K562 (cell line): ENCODE results near the gene PDK3. TPM values are rescaled to one million over a fixed set of nuclear protein-coding genes. Genes with fewer than 3 reads are reported as not detected.

Experiments used
- ATF1 ChIP-seq, 2 experiments: fragments of 450-650 bp in 1 of 2; IDR thresholded peaks; 2 replicates each; pipeline ENCODE4 v1.6.1; 2016; ENCODE audit warnings: missing compliant biosample characterization in 1 of 2, missing genetic modification characterization in 1 of 2
- ATF7 ChIP-seq: fragments of 450-650 bp; IDR thresholded peaks from 2 replicates; pipeline ENCODE4 v1.7.1; 2014; ENCODE audit warnings: mild to moderate bottlenecking, moderate library complexity
- CCNT2 ChIP-seq: IDR thresholded peaks from 2 replicates; pipeline ENCODE4 v1.6.1; 2011; ENCODE audit warnings: borderline replicate concordance, low read depth, mild to moderate bottlenecking, moderate library complexity, mixed read lengths, low read length; ENCODE audit not compliant: insufficient read length; ENCODE audit errors: extremely low read depth
- CXXC5 ChIP-seq: fragments of 250-450 bp; sonication (Bioruptor Pico); IDR thresholded peaks from 2 replicates; pipeline ENCODE4 v1.8.0; 2022; ENCODE audit warnings: inconsistent platforms, mild to moderate bottlenecking, moderate library complexity
- HMGN3 ChIP-seq: IDR thresholded peaks from 2 replicates; pipeline ENCODE4 v1.6.1; 2011; ENCODE audit warnings: borderline replicate concordance, low read depth, mild to moderate bottlenecking, mixed read lengths, low read length; ENCODE audit not compliant: insufficient read length; ENCODE audit errors: extremely low read depth
- KAT7 ChIP-seq: sonication (generic); formaldehyde crosslinking; IDR thresholded peaks from 2 replicates; pipeline ENCODE4 v1.8.0; 2022; ENCODE audit warnings: missing genetic modification reagents, mild to moderate bottlenecking, borderline replicate concordance
- KDM1A ChIP-seq, 2 experiments: fragments of 450-650 bp; IDR thresholded peaks; 2 replicates each; pipeline ENCODE4 v1.6.1; 2016; ENCODE audit warnings: mild to moderate bottlenecking in 2 of 2
- MTA1 ChIP-seq: fragments of 450-650 bp; IDR thresholded peaks from 2 replicates; pipeline ENCODE4 v1.6.1; 2017; ENCODE audit warnings: borderline replicate concordance
- MTA3 ChIP-seq: fragments of 450-650 bp; formaldehyde crosslinking; IDR thresholded peaks from 2 replicates; pipeline ENCODE4 v1.6.1; 2017; ENCODE audit warnings: mild to moderate bottlenecking, borderline replicate concordance
- NR2C2 ChIP-seq, 2 experiments: fragments of 200-800 bp in 1 of 2; sonication (Bioruptor generic) in 1 of 2; sonication (generic) in 1 of 2; formaldehyde crosslinking in 1 of 2; IDR thresholded peaks; 2 replicates each; pipeline versions ENCODE4 v1.6.1 to v1.8.0; 2016 to 2022; ENCODE audit warnings: mild to moderate bottlenecking in 1 of 2, missing compliant biosample characterization in 1 of 2, missing genetic modification characterization in 1 of 2, missing genetic modification reagents in 1 of 2
- NRF1 ChIP-seq, 2 experiments: fragments of 450-650 bp; IDR thresholded peaks in 1 of 2; conservative IDR thresholded peaks in 1 of 2; 2 replicates each; pipeline ENCODE4 v1.6.1; 2014; ENCODE audit warnings: mild to moderate bottlenecking in 2 of 2
- PCBP2 ChIP-seq: fragments of 200-400 bp; formaldehyde crosslinking; IDR thresholded peaks from 2 replicates; pipeline ENCODE4 v1.6.1; 2018; ENCODE audit warnings: low read length, low read depth, mild to moderate bottlenecking, moderate library complexity; ENCODE audit not compliant: poor library complexity, severe bottlenecking
- RBM34 ChIP-seq: fragments of 200-400 bp; formaldehyde crosslinking; IDR thresholded peaks from 2 replicates; pipeline ENCODE4 v1.6.1; 2018; ENCODE audit warnings: low read length, borderline replicate concordance; ENCODE audit not compliant: insufficient read depth
- SIN3B ChIP-seq: fragments of 450-650 bp; IDR thresholded peaks from 2 replicates; pipeline ENCODE4 v1.6.1; 2017; ENCODE audit warnings: low read depth, mild to moderate bottlenecking, moderate library complexity
- TAL1 ChIP-seq: fragments of 450-650 bp; IDR thresholded peaks from 2 replicates; pipeline ENCODE4 v1.6.1; 2016; ENCODE audit warnings: mild to moderate bottlenecking
- TGIF2 ChIP-seq: sonication (generic); formaldehyde crosslinking; IDR thresholded peaks from 2 replicates; pipeline ENCODE4 v1.8.1; 2022; ENCODE audit warnings: mild to moderate bottlenecking, missing genetic modification reagents, moderate library complexity
- polyA plus RNA-seq, 8 experiments: library from polyadenylated mRNA; depleted of rRNA in 4 of 8; stranded (reverse) in 5 of 8; unstranded in 3 of 8; fragments of >200 nt; fragmentation: Nextera tagmentation in 2 of 8; fragmentation: Illumina TruSeq in 1 of 8; extraction: Ambion mirVana in 2 of 8; extraction: Trizol in 1 of 8; gene quantifications; 2 replicates each; pipeline versions ENCODE4 v1.2.1 to v1.2.3, GENCODE V29; 2011 to 2014; ENCODE audit warnings: inconsistent platforms in 1 of 8, missing spikeins in 1 of 8
- total RNA-seq, 7 experiments: library from RNA; depleted of rRNA in 6 of 7; stranded (reverse); fragments of >200 nt in 6 of 7; fragmentation: Illumina TruSeq in 2 of 7; extraction: Trizol in 2 of 7; gene quantifications; 2 replicates each; pipeline versions ENCODE4 v1.2.1 to v1.2.3, GENCODE V29; 2011 to 2021; ENCODE audit warnings: low replicate concordance in 1 of 7
- TF ChIP-seq, protein P1 (sequence below): fragments of 450-650 bp; IDR thresholded peaks from 2 replicates; pipeline ENCODE4 v1.6.1; 2017; ENCODE audit warnings: antibody characterized with exemption
- TF ChIP-seq, protein P2 (sequence below), 2 experiments: IDR thresholded peaks; 2 replicates each; pipeline ENCODE4 v1.6.1; 2012; ENCODE audit warnings: improper control_type of control experiment in 2 of 2, low read depth in 2 of 2, low read length in 2 of 2, borderline replicate concordance in 1 of 2
- TF ChIP-seq, protein P3 (sequence below): fragments of 200-800 bp; sonication (Bioruptor generic); IDR thresholded peaks from 2 replicates; pipeline ENCODE4 v1.6.1; 2017; ENCODE audit warnings: missing genetic modification characterization, missing compliant biosample characterization

Gene PDK3
- total and polyA plus RNA-seq, 9 of the 15 experiments (the other 6 are each of a cell fraction or from before 2014, with no cell fraction given) = 0.20 to 4.9 (median 0.95) TPM

DNA sequence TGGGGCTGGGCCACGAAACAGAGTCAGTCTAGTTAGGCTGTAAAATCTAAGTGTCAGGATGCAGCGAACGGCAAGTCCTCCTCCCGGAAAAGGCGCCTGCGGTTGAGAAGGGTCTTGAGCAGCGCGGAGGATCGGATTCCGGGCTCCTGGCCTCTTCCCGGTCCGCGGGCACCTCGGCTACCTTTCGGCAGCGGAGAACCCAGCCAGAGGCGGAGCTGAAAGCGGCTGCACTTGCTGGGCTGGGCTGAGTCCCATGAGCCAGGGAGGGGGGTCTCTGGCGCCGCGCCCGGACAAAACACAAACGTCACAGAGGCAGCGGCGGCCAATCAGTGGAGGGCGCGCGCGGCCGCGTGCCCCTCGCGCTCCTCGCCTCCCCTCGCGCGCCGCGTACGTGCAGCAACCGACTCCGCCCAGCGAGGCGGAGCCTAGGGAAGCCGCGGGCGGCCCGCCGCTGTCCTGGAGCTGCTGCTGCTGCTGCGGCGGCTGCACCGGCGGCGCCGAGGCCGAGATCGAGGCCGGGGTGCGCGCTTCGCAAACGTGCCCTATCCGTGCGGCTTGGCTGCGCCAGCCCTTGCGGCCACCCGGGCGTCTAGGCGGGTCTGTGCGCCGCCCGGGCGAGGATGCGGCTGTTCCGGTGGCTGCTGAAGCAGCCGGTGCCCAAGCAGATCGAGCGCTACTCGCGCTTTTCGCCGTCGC is at the start of gene PDK3 (continued):
- TF ChIP-seq PCBP2 = no peak
- no peak for TF ChIP-seq SIN3B
- TF ChIP-seq NRF1 (conservative IDR thresholded peaks at IDR 0.05 in 1 of 2, IDR thresholded peaks at IDR 0.05 in 1 of 2) = peak; percentile 62; a peak in 2 of 4 replicates
- peak; percentile 38; the same call in 1 of the 2 replicates for TF ChIP-seq MTA3
- peak; percentile 62 for TF ChIP-seq HMGN3
- peak; percentile 37; the same call in 1 of the 2 replicates for TF ChIP-seq ATF7
- no peak for TF ChIP-seq RBM34
- no peak for TF ChIP-seq KDM1A (IDR thresholded peaks at IDR 0.05)
- no peak for TF ChIP-seq TGIF2 (CRISPR knock-in tag)
- no peak for TF ChIP-seq NR2C2 (CRISPR knock-in tag; IDR thresholded peaks at IDR 0.05)
- TF ChIP-seq NR2C2 (tag; IDR thresholded peaks at IDR 0.05) = peak; percentile 26; the same call in 1 of the 2 replicates
- no peak for TF ChIP-seq ATF1 (CRISPR knock-in tag; IDR thresholded peaks at IDR 0.05)
- peak; percentile 79 for TF ChIP-seq ATF1 (tag; IDR thresholded peaks at IDR 0.05)
- no peak for TF ChIP-seq MTA1
- TF ChIP-seq, protein P1, sequence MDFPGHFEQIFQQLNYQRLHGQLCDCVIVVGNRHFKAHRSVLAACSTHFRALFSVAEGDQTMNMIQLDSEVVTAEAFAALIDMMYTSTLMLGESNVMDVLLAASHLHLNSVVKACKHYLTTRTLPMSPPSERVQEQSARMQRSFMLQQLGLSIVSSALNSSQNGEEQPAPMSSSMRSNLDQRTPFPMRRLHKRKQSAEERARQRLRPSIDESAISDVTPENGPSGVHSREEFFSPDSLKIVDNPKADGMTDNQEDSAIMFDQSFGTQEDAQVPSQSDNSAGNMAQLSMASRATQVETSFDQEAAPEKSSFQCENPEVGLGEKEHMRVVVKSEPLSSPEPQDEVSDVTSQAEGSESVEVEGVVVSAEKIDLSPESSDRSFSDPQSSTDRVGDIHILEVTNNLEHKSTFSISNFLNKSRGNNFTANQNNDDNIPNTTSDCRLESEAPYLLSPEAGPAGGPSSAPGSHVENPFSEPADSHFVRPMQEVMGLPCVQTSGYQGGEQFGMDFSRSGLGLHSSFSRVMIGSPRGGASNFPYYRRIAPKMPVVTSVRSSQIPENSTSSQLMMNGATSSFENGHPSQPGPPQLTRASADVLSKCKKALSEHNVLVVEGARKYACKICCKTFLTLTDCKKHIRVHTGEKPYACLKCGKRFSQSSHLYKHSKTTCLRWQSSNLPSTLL = peak; percentile 93
- TF ChIP-seq, protein P2, sequence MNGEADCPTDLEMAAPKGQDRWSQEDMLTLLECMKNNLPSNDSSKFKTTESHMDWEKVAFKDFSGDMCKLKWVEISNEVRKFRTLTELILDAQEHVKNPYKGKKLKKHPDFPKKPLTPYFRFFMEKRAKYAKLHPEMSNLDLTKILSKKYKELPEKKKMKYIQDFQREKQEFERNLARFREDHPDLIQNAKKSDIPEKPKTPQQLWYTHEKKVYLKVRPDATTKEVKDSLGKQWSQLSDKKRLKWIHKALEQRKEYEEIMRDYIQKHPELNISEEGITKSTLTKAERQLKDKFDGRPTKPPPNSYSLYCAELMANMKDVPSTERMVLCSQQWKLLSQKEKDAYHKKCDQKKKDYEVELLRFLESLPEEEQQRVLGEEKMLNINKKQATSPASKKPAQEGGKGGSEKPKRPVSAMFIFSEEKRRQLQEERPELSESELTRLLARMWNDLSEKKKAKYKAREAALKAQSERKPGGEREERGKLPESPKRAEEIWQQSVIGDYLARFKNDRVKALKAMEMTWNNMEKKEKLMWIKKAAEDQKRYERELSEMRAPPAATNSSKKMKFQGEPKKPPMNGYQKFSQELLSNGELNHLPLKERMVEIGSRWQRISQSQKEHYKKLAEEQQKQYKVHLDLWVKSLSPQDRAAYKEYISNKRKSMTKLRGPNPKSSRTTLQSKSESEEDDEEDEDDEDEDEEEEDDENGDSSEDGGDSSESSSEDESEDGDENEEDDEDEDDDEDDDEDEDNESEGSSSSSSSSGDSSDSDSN (IDR thresholded peaks at IDR 0.05; ENCODE audit: borderline replicate concordance in 1 of 2, low read depth in 2 of 2, low read length in 2 of 2) = 0 out of 4 replicates have a peak, but pooled peaks of 1 of the 2 experiments have one; percentile 31
- TF ChIP-seq, protein P3, sequence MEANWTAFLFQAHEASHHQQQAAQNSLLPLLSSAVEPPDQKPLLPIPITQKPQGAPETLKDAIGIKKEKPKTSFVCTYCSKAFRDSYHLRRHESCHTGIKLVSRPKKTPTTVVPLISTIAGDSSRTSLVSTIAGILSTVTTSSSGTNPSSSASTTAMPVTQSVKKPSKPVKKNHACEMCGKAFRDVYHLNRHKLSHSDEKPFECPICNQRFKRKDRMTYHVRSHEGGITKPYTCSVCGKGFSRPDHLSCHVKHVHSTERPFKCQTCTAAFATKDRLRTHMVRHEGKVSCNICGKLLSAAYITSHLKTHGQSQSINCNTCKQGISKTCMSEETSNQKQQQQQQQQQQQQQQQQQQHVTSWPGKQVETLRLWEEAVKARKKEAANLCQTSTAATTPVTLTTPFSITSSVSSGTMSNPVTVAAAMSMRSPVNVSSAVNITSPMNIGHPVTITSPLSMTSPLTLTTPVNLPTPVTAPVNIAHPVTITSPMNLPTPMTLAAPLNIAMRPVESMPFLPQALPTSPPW (CRISPR knock-in tag) = peak; percentile 77
- TF ChIP-seq TAL1 = no peak
- TF ChIP-seq KAT7 (CRISPR knock-in tag) = no peak
- TF ChIP-seq CCNT2 = peak; percentile 50
- TF ChIP-seq CXXC5 (CRISPR knock-in tag) = peak; percentile 78
